SK-N-SH treated with all-trans-retinoic acid at 6 μM for 48 hours (cell line): ENCODE data around the gene CCNL2.

Experiments used
- BACH2 ChIP-seq: fragments of 250-450 bp; sonication (Bioruptor Pico); IDR thresholded peaks from 2 replicates; pipeline ENCODE4 v1.9.0; 2021; ENCODE audit warnings: mild to moderate bottlenecking, borderline replicate concordance
- ESRRG ChIP-seq: fragments of 250-450 bp; sonication (Bioruptor Pico); IDR thresholded peaks from 2 replicates; pipeline ENCODE4 v1.6.1; 2021; ENCODE audit warnings: mild to moderate bottlenecking
- GLIS3 ChIP-seq: fragments of 250-450 bp; sonication (Bioruptor Pico); IDR thresholded peaks from 2 replicates; pipeline ENCODE4 v1.5.0; 2020; ENCODE audit warnings: mild to moderate bottlenecking, moderate library complexity
- OSR1 ChIP-seq: fragments of 250-450 bp; sonication (Bioruptor Pico); IDR thresholded peaks from 2 replicates; pipeline ENCODE4 v1.8.0; 2022; ENCODE audit warnings: moderate library complexity, mild to moderate bottlenecking, inconsistent platforms
- TCF4 ChIP-seq: fragments of 250-450 bp; sonication (Bioruptor Pico); IDR thresholded peaks from 2 replicates; pipeline ENCODE4 v1.8.0; 2021; ENCODE audit warnings: mild to moderate bottlenecking, moderate library complexity, borderline replicate concordance
- TSHZ2 ChIP-seq: fragments of 250-450 bp; sonication (Bioruptor Pico); IDR thresholded peaks from 2 replicates; pipeline ENCODE4 v1.5.0; 2020; ENCODE audit warnings: mild to moderate bottlenecking, moderate library complexity
- ZC3H10 ChIP-seq: fragments of 250-450 bp; sonication (Bioruptor Pico); IDR thresholded peaks from 2 replicates; pipeline ENCODE4 v1.5.1; 2021; ENCODE audit warnings: mild to moderate bottlenecking, moderate library complexity
- ZFP30 ChIP-seq: fragments of 450-650 bp; formaldehyde crosslinking; IDR thresholded peaks from 2 replicates; pipeline ENCODE4 v1.5.0; 2022; ENCODE audit warnings: mild to moderate bottlenecking, moderate library complexity
- ZNF565 ChIP-seq: fragments of 450-650 bp; formaldehyde crosslinking; conservative IDR thresholded peaks from 2 replicates; pipeline ENCODE4 v1.5.0; 2020; ENCODE audit warnings: low read depth, mild to moderate bottlenecking, moderate library complexity
- ZNF70 ChIP-seq: fragments of 450-650 bp; formaldehyde crosslinking; IDR thresholded peaks from 2 replicates; pipeline ENCODE4 v1.5.0; 2020; ENCODE audit warnings: mild to moderate bottlenecking, moderate library complexity
- ZNF8 ChIP-seq: fragments of 450-650 bp; formaldehyde crosslinking; IDR thresholded peaks from 2 replicates; pipeline ENCODE4 v1.5.0; 2020; ENCODE audit warnings: mild to moderate bottlenecking, moderate library complexity
- TF ChIP-seq, protein P1 (sequence below): fragments of 250-450 bp; sonication (Bioruptor Pico); IDR thresholded peaks from 2 replicates; pipeline ENCODE4 v1.8.0; 2020; ENCODE audit warnings: mild to moderate bottlenecking, moderate library complexity, borderline replicate concordance
- TF ChIP-seq, protein P2 (sequence below): fragments of 250-450 bp; sonication (Bioruptor Pico); IDR thresholded peaks from 2 replicates; pipeline ENCODE4 v1.5.1; 2020; ENCODE audit warnings: low read depth, mild to moderate bottlenecking, moderate library complexity

- TF ChIP-seq, protein P1, sequence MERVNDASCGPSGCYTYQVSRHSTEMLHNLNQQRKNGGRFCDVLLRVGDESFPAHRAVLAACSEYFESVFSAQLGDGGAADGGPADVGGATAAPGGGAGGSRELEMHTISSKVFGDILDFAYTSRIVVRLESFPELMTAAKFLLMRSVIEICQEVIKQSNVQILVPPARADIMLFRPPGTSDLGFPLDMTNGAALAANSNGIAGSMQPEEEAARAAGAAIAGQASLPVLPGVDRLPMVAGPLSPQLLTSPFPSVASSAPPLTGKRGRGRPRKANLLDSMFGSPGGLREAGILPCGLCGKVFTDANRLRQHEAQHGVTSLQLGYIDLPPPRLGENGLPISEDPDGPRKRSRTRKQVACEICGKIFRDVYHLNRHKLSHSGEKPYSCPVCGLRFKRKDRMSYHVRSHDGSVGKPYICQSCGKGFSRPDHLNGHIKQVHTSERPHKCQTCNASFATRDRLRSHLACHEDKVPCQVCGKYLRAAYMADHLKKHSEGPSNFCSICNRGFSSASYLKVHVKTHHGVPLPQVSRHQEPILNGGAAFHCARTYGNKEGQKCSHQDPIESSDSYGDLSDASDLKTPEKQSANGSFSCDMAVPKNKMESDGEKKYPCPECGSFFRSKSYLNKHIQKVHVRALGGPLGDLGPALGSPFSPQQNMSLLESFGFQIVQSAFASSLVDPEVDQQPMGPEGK (CRISPR knock-in tag), result no peak
- TF ChIP-seq BACH2 (CRISPR knock-in tag), result no peak
- no peak for TF ChIP-seq TCF4 (CRISPR knock-in tag)
- TF ChIP-seq ZFP30, result no peak
- TF ChIP-seq ZNF565 (CRISPR knock-in tag), result no peak
- TF ChIP-seq ZC3H10 (CRISPR knock-in tag), result no peak
- no peak for TF ChIP-seq OSR1 (CRISPR knock-in tag)
- TF ChIP-seq, protein P2, sequence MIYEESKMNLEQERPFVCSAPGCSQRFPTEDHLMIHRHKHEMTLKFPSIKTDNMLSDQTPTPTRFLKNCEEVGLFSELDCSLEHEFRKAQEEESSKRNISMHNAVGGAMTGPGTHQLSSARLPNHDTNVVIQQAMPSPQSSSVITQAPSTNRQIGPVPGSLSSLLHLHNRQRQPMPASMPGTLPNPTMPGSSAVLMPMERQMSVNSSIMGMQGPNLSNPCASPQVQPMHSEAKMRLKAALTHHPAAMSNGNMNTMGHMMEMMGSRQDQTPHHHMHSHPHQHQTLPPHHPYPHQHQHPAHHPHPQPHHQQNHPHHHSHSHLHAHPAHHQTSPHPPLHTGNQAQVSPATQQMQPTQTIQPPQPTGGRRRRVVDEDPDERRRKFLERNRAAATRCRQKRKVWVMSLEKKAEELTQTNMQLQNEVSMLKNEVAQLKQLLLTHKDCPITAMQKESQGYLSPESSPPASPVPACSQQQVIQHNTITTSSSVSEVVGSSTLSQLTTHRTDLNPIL, result no peak
- TF ChIP-seq ZNF8 (CRISPR knock-in tag), result no peak
- TF ChIP-seq TSHZ2, result no peak
- TF ChIP-seq GLIS3, result no peak
- TF ChIP-seq ESRRG (CRISPR knock-in tag), result no peak
- no peak for TF ChIP-seq ZNF70 (CRISPR knock-in tag)
These were observed 4.5 kb upstream of the CCNL2 start for GRCh38 chr1:1403653-1404052.
